ENCODE measurements around the gene RRP8. TPM values are rescaled to one million over a fixed set of nuclear protein-coding genes. Genes with fewer than 3 reads are reported as not detected.

The RRP8 gene
- total and polyA plus RNA-seq, 10 donors: 17.0 to 28.4 (median 23.6) TPM

- Histone ChIP-seq H3K4me3 (no peak overlapping the region), H3K4me1 (no peaks in the 10 kb centered on the region), H3K27me3 (replicated peaks in 1 of 7) (no peaks in the 10 kb centered on the region), H3K36me3 (peaks cover 0 to 38% (median 2%) of the 10 kb centered on the region in 6 donors), H3K27ac (no peak overlapping the region), H3K9me3 (peaks cover 0 to 26% (median 23%) of the 10 kb centered on the region in 8 donors)
- TF ChIP-seq CTCF (IDR thresholded peaks at IDR 0.05 in 8 of 11, conservative IDR thresholded peaks at IDR 0.05 in 3 of 11): no peak
- no peak for TF ChIP-seq POLR2AphosphoS5 (IDR thresholded peaks at IDR 0.05)
- TF ChIP-seq POLR2A (IDR thresholded peaks at IDR 0.05): no peak
- intact Hi-C loops (cut with DNase I; ENCODE audit: low total_unique reads): no loop called here
- WGBS, 5 donors: 96 to 99% (median 97%) methylated on average over 11 of the region's 11 CpGs
- DNase-seq: no peak
Measured at GRCh38 chr11:6587360-6587953, 16.0 kb downstream of the RRP8 start.

GRCh38 chr11:6586434-6587359 lies 16.7 kb downstream of the RRP8 start:
- H3K27ac ChIP-seq: no peak overlapping the region
- no peak overlapping the region for H3K4me3 ChIP-seq
- no peak for DNase-seq
- peak in 1 of 3 donors; percentile 51 for TF ChIP-seq POLR2AphosphoS5 (IDR thresholded peaks at IDR 0.05)
- no peak for TF ChIP-seq CTCF (IDR thresholded peaks at IDR 0.05 in 8 of 11, conservative IDR thresholded peaks at IDR 0.05 in 3 of 11)
- H3K27me3 ChIP-seq (replicated peaks in 1 of 7): no peaks in the 10 kb centered on the region
- H3K4me1 ChIP-seq: no peaks in the 10 kb centered on the region
- WGBS, 5 donors: 90 to 95% (median 92%) methylated on average over 14 to 25 of the region's 25 CpGs
- intact Hi-C loops (cut with DNase I; ENCODE audit: low total_unique reads): no loop called here
- H3K9me3 ChIP-seq: peaks cover 0 to 34% (median 28%) of the 10 kb centered on the region in 8 donors
- H3K36me3 ChIP-seq: peaks cover 0 to 30% (median 0%) of the 10 kb centered on the region in 6 donors

- 89 to 97% (median 95%) methylated on average over 4 of the region's 4 CpGs for WGBS, 5 donors
- intact Hi-C loops (cut with DNase I; ENCODE audit: low total_unique reads): no loop called here
Measured at GRCh38 chr11:6584528-6584927, 18.9 kb downstream of the RRP8 start.

More at GRCh38 chr11:6584528-6584927, 18.9 kb downstream of the RRP8 start:
- TF ChIP-seq POLR2A (IDR thresholded peaks at IDR 0.05) (no peak), CTCF (IDR thresholded peaks at IDR 0.05 in 8 of 11, conservative IDR thresholded peaks at IDR 0.05 in 3 of 11) (no peak), POLR2AphosphoS5 (IDR thresholded peaks at IDR 0.05) (no peak)
- Histone ChIP-seq H3K4me1 (no peaks in the 10 kb centered on the region), H3K27me3 (replicated peaks in 1 of 7) (no peaks in the 10 kb centered on the region), H3K4me3 (no peak overlapping the region), H3K27ac (no peak overlapping the region), H3K36me3 (peaks cover 0 to 28% (median 0%) of the 10 kb centered on the region in 6 donors), H3K9me3 (peaks cover 0 to 36% (median 28%) of the 10 kb centered on the region in 8 donors)
- DNase-seq: no peak
